ENCODE results near the gene OTULINL.

The OTULINL gene

GRCh38 chr5:14650052-14650451 is 68.5 kb downstream of the OTULINL start:
- H2AFZ ChIP-seq (ENCODE audit: insufficient read depth, low read length, poor library complexity) = no peak overlapping the region
- no peaks in the 10 kb centered on the region for H3K27me3 ChIP-seq (ENCODE audit: insufficient read depth, low read length)
- no peak overlapping the region for H4K12ac ChIP-seq (ENCODE audit: low read depth, low read length)
- H4K8ac ChIP-seq (ENCODE audit: low read depth, low read length) = no peak overlapping the region
- no peak overlapping the region for H3K4ac ChIP-seq (ENCODE audit: low read depth, low read length)
- H2AK5ac ChIP-seq (ENCODE audit: low read length) = no peak overlapping the region
- H2BK5ac ChIP-seq (ENCODE audit: low read depth, low read length, poor library complexity) = no peak overlapping the region
- DNase-seq = no peak
- no peak overlapping the region for H3K14ac ChIP-seq (ENCODE audit: low read length)
- H3K4me3 ChIP-seq (ENCODE audit: low read depth, low read length) = no peak overlapping the region
- peaks cover 2% of the 10 kb centered on the region for H3K9me3 ChIP-seq (ENCODE audit: insufficient read depth, low read depth, low read length)
- H2BK12ac ChIP-seq (ENCODE audit: low read length) = no peak overlapping the region
- H3K36me3 ChIP-seq (ENCODE audit: control insufficient read depth in 1 of 2, insufficient read depth in 2 of 2, low read length in 2 of 2) = no peaks in the 10 kb centered on the region
- no peak overlapping the region for H3K9ac ChIP-seq (ENCODE audit: low read length)
- no peaks in the 10 kb centered on the region for H3K79me2 ChIP-seq (ENCODE audit: control insufficient read depth, insufficient read depth, low read length, poor library complexity)
- no peak overlapping the region for H3K27ac ChIP-seq (ENCODE audit: low read depth, low read length)
- H3K18ac ChIP-seq (ENCODE audit: low read length) = no peak overlapping the region
- no CpG with 5 or more reads among the region's 3 CpGs for WGBS (ENCODE audit: extremely low coverage, insufficient coverage, insufficient read length)
- no peak overlapping the region for H4K91ac ChIP-seq (ENCODE audit: low read depth, low read length)
- no peak overlapping the region for H3K4me2 ChIP-seq (ENCODE audit: low read length)
- no peak overlapping the region for H3K23ac ChIP-seq (ENCODE audit: low read length)
- H3K4me1 ChIP-seq (ENCODE audit: control insufficient read depth in 1 of 2, insufficient read depth in 2 of 2, low read length in 2 of 2) = no peaks in the 10 kb centered on the region
- H3K79me1 ChIP-seq (ENCODE audit: low read length) = no peaks in the 10 kb centered on the region
- H2BK120ac ChIP-seq (ENCODE audit: insufficient read depth, low read length, poor library complexity) = no peak overlapping the region

GRCh38 chr5:14655146-14655741 is 73.7 kb downstream of the OTULINL start:
- Histone ChIP-seq H3K9me3 (ENCODE audit: insufficient read depth, low read depth, low read length) (no peaks in the 10 kb centered on the region), H3K18ac (ENCODE audit: low read length) (no peak overlapping the region), H3K4me2 (ENCODE audit: low read length) (no peak overlapping the region), H2BK12ac (ENCODE audit: low read length) (no peak overlapping the region), H4K12ac (ENCODE audit: low read depth, low read length) (no peak overlapping the region), H3K79me2 (ENCODE audit: control insufficient read depth, insufficient read depth, low read length, poor library complexity) (no peaks in the 10 kb centered on the region), H3K27me3 (ENCODE audit: insufficient read depth, low read length) (no peaks in the 10 kb centered on the region), H2BK120ac (ENCODE audit: insufficient read depth, low read length, poor library complexity) (no peak overlapping the region), H4K91ac (ENCODE audit: low read depth, low read length) (no peak overlapping the region), H3K23ac (ENCODE audit: low read length) (no peak overlapping the region), H3K4me3 (ENCODE audit: low read depth, low read length) (no peak overlapping the region), H3K4me1 (ENCODE audit: control insufficient read depth in 1 of 2, insufficient read depth in 2 of 2, low read length in 2 of 2) (no peaks in the 10 kb centered on the region), H2AK5ac (ENCODE audit: low read length) (no peak overlapping the region), H3K79me1 (ENCODE audit: low read length) (no peaks in the 10 kb centered on the region), H2AFZ (ENCODE audit: insufficient read depth, low read length, poor library complexity) (no peak overlapping the region), H4K8ac (ENCODE audit: low read depth, low read length) (no peak overlapping the region), H3K14ac (ENCODE audit: low read length) (no peak overlapping the region), H3K4ac (ENCODE audit: low read depth, low read length) (no peak overlapping the region), H3K9ac (ENCODE audit: low read length) (no peak overlapping the region), H2BK5ac (ENCODE audit: low read depth, low read length, poor library complexity) (no peak overlapping the region), H3K27ac (ENCODE audit: low read depth, low read length) (no peak overlapping the region), H3K36me3 (ENCODE audit: control insufficient read depth in 1 of 2, insufficient read depth in 2 of 2, low read length in 2 of 2) (no peaks in the 10 kb centered on the region)
- no CpG with 5 or more reads among the region's 4 CpGs for WGBS (ENCODE audit: extremely low coverage, insufficient coverage, insufficient read length)
- DNase-seq = no peak

GRCh38 chr5:14656898-14657297 is 75.3 kb downstream of the OTULINL start:
- no peak for DNase-seq
- H2AFZ ChIP-seq (ENCODE audit: insufficient read depth, low read length, poor library complexity) = no peak overlapping the region
- no peaks in the 10 kb centered on the region for H3K36me3 ChIP-seq (ENCODE audit: control insufficient read depth in 1 of 2, insufficient read depth in 2 of 2, low read length in 2 of 2)
- H4K91ac ChIP-seq (ENCODE audit: low read depth, low read length) = no peak overlapping the region
- WGBS (ENCODE audit: extremely low coverage, insufficient coverage, insufficient read length) = no CpG with 5 or more reads among the region's 2 CpGs
- no peak overlapping the region for H2BK5ac ChIP-seq (ENCODE audit: low read depth, low read length, poor library complexity)
- no peak overlapping the region for H3K23ac ChIP-seq (ENCODE audit: low read length)
- H3K9me3 ChIP-seq (ENCODE audit: insufficient read depth, low read depth, low read length) = no peaks in the 10 kb centered on the region
- no peak overlapping the region for H2AK5ac ChIP-seq (ENCODE audit: low read length)
- H3K4me3 ChIP-seq (ENCODE audit: low read depth, low read length) = no peak overlapping the region
- H3K4me1 ChIP-seq (ENCODE audit: control insufficient read depth in 1 of 2, insufficient read depth in 2 of 2, low read length in 2 of 2) = no peaks in the 10 kb centered on the region
- H3K79me1 ChIP-seq (ENCODE audit: low read length) = no peaks in the 10 kb centered on the region
- no peak overlapping the region for H3K18ac ChIP-seq (ENCODE audit: low read length)
- no peaks in the 10 kb centered on the region for H3K79me2 ChIP-seq (ENCODE audit: control insufficient read depth, insufficient read depth, low read length, poor library complexity)
- no peaks in the 10 kb centered on the region for H3K27me3 ChIP-seq (ENCODE audit: insufficient read depth, low read length)
- H4K8ac ChIP-seq (ENCODE audit: low read depth, low read length) = no peak overlapping the region
- no peak overlapping the region for H3K4ac ChIP-seq (ENCODE audit: low read depth, low read length)
- no peak overlapping the region for H3K9ac ChIP-seq (ENCODE audit: low read length)
- no peak overlapping the region for H4K12ac ChIP-seq (ENCODE audit: low read depth, low read length)
- H3K4me2 ChIP-seq (ENCODE audit: low read length) = no peak overlapping the region
- H3K27ac ChIP-seq (ENCODE audit: low read depth, low read length) = no peak overlapping the region
- H3K14ac ChIP-seq (ENCODE audit: low read length) = no peak overlapping the region
- H2BK120ac ChIP-seq (ENCODE audit: insufficient read depth, low read length, poor library complexity) = no peak overlapping the region
- no peak overlapping the region for H2BK12ac ChIP-seq (ENCODE audit: low read length)

- Histone ChIP-seq H3K79me1 (ENCODE audit: low read length) (peaks cover 8% of the 10 kb centered on the region), H4K12ac (ENCODE audit: low read depth, low read length) (no peak overlapping the region), H3K18ac (ENCODE audit: low read length) (no peak overlapping the region), H3K9ac (ENCODE audit: low read length) (no peak overlapping the region), H3K36me3 (ENCODE audit: control insufficient read depth in 1 of 2, insufficient read depth in 2 of 2, low read length in 2 of 2) (no peaks in the 10 kb centered on the region), H3K4me2 (ENCODE audit: low read length) (no peak overlapping the region), H2BK12ac (ENCODE audit: low read length) (no peak overlapping the region), H2BK5ac (ENCODE audit: low read depth, low read length, poor library complexity) (no peak overlapping the region), H3K27ac (ENCODE audit: low read depth, low read length) (no peak overlapping the region), H3K4me3 (ENCODE audit: low read depth, low read length) (no peak overlapping the region), H2AFZ (ENCODE audit: insufficient read depth, low read length, poor library complexity) (no peak overlapping the region), H2BK120ac (ENCODE audit: insufficient read depth, low read length, poor library complexity) (no peak overlapping the region), H4K91ac (ENCODE audit: low read depth, low read length) (no peak overlapping the region), H2AK5ac (ENCODE audit: low read length) (no peak overlapping the region), H3K27me3 (ENCODE audit: insufficient read depth, low read length) (no peaks in the 10 kb centered on the region), H3K4me1 (ENCODE audit: control insufficient read depth in 1 of 2, insufficient read depth in 2 of 2, low read length in 2 of 2) (no peaks in the 10 kb centered on the region), H3K23ac (ENCODE audit: low read length) (no peak overlapping the region), H3K14ac (ENCODE audit: low read length) (no peak overlapping the region), H4K8ac (ENCODE audit: low read depth, low read length) (no peak overlapping the region), H3K79me2 (ENCODE audit: control insufficient read depth, insufficient read depth, low read length, poor library complexity) (peaks cover 4% of the 10 kb centered on the region), H3K9me3 (ENCODE audit: insufficient read depth, low read depth, low read length) (no peaks in the 10 kb centered on the region), H3K4ac (ENCODE audit: low read depth, low read length) (no peak overlapping the region)
- no CpG with 5 or more reads among the region's 3 CpGs for WGBS (ENCODE audit: extremely low coverage, insufficient coverage, insufficient read length)
- DNase-seq = peak; percentile 32 to 38
Measured at GRCh38 chr5:14659821-14660607, 78.4 kb downstream of the OTULINL start.

All from trophoblast cell (in vitro differentiated cells and primary cell).